ENCODE measurements around the gene PI4KA.
"Not testable (repeated sequence)": the region's sequence is repeated elsewhere in the genome, so short reads cannot be mapped to it uniquely, and the experiment has no call there.

PI4KA gene

DNA sequence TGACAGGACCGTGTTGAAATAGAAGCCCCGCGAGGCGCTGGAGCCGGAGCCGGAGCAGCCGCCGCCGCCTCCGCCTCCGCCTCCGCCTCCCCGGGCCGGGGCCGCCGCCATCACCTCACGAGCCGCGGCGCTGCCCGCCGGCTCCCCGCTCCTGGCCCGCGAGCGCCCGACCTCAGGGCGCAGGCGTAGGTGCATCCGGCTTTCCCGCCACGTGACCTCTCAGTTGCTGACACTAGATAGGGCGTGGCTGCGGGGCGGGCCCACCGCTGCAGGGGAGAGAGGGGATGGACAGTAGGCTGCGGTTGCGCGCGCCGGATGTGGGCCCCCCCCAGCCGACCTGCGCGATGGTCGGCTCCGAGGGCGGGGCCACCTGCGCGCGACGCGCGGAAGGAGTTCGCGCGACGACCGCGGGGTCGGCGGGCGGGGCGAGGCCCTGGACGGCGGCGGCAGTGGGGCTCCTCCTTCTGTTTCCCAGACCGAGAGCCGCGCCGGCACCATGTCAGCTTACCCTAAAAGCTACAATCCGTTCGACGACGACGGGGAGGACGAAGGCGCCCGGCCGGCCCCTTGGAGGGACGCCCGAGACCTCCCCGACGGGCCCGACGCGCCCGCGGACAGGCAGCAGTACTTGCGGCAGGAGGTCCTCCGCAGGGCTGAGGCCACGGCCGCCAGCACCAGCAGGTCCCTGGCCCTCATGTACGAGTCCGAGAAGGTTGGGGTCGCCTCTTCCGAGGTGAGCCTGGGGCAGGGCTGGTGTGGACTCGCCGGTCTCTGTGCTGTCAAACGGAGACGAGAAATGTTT lies at the start of gene PI4KA, which contains the start of gene SNAP29:
TSS of gene PI4KA (minus strand) at position 197 of the 802 bp plus-strand sequence. CDS start at position 111, 86 bp downstream.
TSS of gene SNAP29 (plus strand) at position 393 of the 802 bp plus-strand sequence. CDS start at position 497, 104 bp downstream.
- DNase-seq = peak; percentile 97

DNA sequence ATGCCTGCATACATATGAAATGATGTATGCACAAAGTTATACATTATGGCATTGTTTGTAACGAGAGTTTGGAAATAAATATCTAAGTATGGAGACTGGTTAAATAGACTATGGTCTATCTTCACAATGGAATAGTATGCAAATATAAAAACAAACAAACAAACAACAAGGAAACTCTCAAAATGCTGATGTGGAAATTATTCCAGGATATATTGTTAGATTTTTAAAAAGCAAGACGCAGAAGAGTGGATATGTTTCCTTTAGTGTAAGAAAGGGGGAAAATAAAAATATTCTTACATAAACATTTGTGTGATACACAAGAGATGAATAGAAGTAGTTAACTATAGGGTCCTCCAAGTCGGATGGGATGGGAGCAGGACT lies 47.8 kb upstream of the PI4KA start:
- DNase-seq = no peak

- DNase-seq = no peak
Measured at GRCh38 chr22:20905415-20906386, 47.1 kb upstream of the PI4KA start.

DNA sequence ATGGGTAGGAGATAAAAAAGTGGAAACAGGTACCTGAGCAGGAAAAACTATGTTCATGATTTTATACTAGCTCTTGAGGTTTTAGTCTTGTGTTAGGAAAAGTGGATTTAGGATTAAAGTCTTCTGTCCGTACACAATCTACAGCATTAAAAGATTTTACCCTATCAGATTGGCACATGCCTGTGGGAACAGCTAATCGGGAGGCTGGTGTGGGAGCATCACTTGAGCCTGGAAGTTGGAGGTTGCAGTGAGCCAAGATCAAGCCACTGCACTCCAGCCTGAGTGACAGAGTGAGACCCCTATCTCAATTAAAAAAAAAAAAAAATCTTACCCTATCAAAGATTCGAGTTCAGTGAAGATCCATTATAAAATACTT lies 46.4 kb upstream of the PI4KA start:
- DNase-seq = no peak

DNA sequence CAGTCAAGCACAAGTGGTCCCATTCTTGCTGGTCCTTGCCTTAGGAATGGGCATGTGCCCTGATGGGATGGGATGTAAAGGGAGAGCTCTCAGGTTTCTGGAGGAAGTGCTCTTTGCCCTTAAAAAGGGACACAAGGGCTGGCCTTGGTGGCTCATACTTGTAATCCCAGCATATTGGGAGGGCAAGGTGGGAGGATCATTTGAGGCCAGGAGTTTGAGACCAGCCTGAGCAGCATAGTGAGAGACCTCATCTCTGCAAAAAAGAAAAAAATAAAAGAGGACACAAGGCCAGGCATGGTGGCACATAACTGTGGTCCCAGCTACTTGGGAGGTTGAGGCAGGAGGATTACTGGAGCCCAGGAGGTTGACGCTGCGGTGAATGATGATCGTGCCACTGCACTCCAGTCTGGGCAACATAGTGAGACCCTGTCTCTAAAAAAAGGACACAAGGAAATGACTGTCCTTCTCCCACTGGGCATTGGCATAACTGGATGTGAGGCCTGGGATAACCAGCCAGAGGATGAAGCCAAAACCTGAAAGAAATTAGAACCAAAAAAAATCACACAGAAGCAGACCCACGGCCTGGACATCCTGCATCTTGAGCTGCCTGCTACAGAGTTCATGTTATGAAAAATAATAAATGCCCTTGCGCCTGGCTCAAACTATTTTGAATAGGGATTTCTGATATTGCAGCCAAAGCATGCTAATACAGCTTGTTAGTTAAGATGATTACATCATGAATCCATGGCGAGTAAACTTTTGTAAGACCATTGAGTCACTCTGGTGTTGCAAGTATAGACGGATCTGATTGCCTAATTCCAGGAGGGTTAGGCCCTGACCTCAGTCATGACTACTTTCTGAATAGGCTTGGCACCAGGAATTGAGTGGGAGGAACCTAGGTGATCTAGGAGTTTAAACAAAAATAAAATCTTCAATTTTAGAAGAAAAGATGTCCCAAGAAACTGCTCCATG lies 45.7 kb upstream of the PI4KA start:
- no peak for DNase-seq

DNA sequence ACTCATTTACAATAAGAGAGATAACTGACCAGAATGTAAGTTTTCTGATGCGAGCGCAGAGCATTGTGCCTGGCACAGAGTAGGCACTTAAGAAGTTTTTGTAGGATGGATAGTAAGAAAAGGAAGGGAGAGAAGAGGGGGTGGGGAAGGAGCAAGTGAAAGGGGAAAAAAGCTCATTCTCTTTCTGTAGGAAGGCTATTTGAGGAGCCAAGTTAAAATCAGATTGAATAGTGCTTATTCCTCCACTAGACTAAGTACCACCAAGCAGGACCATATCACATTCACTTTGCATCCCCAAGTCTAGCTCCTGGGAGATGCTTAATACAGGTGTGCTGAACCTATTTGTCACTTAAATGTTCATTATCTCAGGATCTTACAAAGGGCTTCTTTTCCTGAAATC lies 44.5 kb upstream of the PI4KA start:
- no peak for DNase-seq

DNA sequence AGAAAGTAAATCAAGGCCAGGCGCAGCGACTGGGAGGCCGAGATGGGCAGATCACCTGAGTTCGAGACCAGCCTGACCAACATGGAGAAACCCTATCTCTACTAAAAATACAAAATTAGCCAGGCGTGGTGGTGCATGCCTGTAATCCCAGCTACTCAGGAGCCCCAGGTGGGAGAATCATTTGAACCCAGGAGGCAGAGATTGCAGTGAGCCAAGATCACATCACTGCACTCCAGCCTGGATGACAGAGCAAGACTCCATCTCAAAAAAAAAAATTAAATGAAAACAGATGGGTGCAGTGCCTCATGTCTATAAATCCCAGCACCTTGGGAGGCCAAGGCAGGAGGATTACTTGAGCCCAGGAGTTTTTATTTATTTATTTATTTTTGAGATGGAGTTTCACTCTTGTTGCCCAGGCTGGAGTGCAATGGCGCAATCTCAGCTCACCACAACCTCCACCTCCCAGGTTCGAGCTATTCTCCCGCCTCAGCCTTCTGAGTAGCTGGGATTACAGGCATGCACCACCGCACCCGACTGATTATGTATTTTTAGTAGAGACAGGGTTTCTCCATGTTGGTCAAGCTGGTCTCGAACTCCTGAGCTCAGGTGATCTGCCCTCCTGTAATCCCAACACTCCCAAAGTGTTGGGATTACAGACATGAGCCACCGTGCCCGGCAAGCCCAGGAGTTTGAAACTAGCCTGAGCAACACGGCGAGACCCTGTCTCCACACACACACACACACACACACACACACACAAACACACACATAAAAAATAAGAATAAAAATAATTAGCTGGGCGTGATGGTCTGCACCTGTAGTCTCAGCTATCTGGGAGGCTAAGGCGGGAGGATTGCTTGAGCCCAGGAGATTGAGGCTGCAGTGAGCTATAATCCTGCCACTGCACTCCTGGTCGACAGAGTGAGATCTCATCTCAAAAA lies 42.8 kb upstream of the PI4KA start:
- DNase-seq = not testable (repeated sequence)

GRCh38 chr22:20899827-20900423 lies 41.3 kb upstream of the PI4KA start:
- DNase-seq = no peak

DNA sequence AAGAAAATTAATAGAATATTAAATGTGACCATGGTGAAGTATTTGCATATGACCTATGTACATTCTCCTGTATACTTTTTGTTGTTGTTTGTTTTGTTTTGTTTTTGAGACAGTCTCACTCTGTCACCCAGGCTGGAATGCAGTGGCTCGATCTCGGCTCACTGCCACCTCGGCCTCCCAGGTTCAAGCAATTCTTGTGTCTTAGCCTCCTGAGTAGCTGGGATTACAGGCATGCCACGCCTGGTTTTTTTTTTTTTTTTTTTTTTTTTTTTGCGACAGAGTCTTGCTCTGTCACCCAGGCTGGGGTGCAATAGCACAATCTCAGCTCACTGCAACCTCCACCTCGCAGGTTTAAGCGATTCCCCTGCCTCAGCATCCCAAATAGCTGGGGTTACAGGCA lies 39.1 kb upstream of the PI4KA start:
- not testable (repeated sequence) for DNase-seq

DNA sequence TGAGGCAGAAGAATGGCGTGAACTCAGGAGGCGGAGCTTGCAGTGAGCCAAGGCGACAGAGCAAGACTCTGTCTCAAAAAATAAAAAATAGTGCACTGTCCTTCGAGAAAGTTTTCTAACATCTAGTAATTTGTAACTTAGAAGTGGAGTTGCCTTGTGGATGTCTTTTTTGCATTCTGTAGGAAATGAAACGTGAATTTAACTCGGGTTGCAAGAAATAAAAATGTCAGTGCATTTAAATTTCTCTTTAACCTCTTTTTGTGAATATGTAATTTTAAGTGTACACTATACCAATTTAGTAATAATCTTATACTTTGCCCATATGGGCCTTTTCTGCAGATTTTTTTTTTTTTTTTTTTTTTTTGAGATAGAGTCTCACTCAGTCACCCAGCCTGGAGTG lies 32.4 kb upstream of the PI4KA start:
- no peak for DNase-seq

GRCh38 chr22:20889904-20890540 lies 31.4 kb upstream of the PI4KA start:
- no peak for DNase-seq

GRCh38 chr22:20889025-20889704 lies 30.6 kb upstream of the PI4KA start:
- DNase-seq = no peak

GRCh38 chr22:20887375-20887774 lies 28.8 kb upstream of the PI4KA start:
- DNase-seq = no peak

DNA sequence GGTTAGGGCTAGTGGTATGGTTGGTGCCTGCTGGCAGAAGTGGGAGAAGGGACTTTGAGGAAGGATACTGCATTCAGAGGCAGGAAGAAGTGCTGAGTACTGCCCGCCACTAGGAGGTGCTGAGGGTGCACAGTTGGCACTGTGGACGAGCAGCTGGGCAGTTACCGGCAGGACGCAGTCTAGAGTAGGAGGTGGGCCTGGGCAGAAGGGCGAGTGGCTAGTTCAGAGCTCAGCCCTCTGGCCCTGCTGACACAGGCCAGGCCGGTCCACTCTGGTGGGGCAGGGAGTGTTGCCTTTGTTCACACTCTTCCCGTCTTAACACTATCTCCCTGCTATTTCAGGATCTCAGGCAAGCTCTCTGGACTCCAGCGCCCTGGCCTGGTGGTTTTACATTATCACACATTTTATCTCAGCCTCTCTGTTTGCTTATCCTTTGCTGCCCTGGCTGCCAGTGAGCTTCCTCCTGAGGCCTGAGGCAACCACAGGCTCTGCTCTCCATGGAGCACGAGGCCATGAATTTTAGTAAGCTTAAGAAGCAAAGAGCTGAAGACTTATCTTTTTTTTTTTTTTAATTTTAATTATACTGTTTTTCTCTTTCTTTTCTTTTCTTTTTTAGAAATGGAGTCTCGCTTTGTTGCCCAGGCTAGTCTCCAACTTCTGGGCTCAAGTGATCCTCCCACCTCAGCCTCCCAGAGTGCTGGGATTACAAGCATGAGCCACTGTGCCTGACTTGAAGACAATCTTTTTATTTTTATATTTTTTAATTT lies 27.1 kb upstream of the PI4KA start:
- peak; percentile 68 for DNase-seq

DNA sequence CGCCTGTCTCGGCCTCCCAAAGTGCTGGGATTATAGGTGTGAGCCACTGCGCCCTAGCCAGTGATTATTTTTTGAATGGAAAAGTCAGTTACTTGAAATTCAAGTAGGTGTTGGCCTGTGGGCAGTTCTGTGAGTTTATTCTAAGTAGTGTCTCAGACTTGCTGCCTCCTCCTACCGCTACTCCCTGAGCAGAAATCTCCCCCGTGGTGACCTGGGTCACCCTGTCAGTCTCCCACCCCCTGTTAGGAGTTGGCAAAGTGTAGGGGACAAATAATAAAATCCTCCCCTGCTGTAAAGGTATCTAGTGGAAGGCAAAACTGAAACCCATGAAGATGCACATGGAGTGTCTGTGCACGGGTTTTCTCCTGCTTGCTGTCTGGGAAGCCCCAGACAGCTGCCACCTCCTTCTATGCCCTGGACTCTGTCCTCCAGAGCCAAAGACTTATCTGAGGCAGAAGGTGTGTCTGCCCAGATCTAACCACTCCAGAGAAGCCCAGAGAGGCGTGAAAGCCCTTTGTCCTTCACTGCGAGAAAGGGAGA lies 26.5 kb upstream of the PI4KA start:
- no peak for DNase-seq

- no peak for DNase-seq
Measured at GRCh38 chr22:20884454-20884853, 25.8 kb upstream of the PI4KA start.

GRCh38 chr22:20882855-20883254 lies 24.2 kb upstream of the PI4KA start:
- DNase-seq = no peak

Measured in DMS153 (cell line).